Measurements from ENCODE around the gene WFDC1.

WFDC1 gene

GRCh38 chr16:84349862-84350684, 55.4 kb downstream of the WFDC1 start:
- no peak overlapping the region for H3K4me3 ChIP-seq (ENCODE audit: low read depth, low read length)

GRCh38 chr16:84350685-84351400, 56.2 kb downstream of the WFDC1 start:
- no peak overlapping the region for H3K4me3 ChIP-seq (ENCODE audit: low read depth, low read length)

GRCh38 chr16:84351630-84352029, 57.0 kb downstream of the WFDC1 start:
- H3K4me3 ChIP-seq (ENCODE audit: low read depth, low read length) = no peak overlapping the region

DNA sequence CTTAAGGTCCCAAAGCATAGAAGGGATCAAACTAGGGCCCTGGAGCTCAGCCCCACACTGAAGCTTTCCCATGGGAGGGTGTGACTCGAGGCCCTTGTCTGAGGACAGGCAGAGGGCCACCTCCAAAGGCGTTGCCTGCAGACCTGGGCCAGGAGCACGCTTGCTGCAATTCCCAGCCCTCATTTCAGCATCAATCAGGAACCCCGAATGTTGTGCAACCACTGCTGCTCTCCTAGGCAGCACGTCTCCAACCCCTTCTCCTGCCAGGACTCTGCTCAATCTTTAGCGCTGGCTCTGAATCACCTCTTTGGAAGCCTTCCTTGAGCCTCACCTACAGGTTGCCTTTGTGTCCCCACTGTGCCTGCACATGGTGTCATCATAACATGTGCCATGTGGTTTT, 59.6 kb downstream of the WFDC1 start:
- H3K4me3 ChIP-seq (ENCODE audit: low read depth, low read length) = no peak overlapping the region

- H3K4me3 ChIP-seq (ENCODE audit: low read depth, low read length) = no peak overlapping the region
Measured at GRCh38 chr16:84355149-84355548, 60.5 kb downstream of the WFDC1 start.

DNA sequence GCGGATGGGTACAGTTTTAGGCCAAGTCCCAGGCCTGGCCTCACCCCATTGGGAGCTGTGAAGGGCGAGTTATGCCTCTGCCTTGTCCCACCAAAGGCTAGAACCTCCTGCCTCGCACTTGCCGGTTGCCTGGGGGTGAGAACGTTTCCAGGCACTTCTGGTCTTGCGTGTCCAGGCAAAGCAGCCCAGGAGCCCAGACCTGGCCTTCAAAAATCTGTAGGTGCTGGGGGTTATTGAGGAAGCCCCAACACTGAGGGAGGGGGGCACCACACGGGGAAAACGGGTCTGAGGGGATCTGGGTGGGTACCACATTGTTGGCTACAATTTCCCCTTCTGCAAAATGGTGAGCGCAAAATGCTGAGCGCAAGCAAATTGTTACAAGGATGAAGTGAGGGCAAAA, 61.5 kb downstream of the WFDC1 start:
- no peak overlapping the region for H3K4me3 ChIP-seq (ENCODE audit: low read depth, low read length)

- H3K4me3 ChIP-seq (ENCODE audit: low read depth, low read length) = no peak overlapping the region
Measured at GRCh38 chr16:84356591-84357116, 62.0 kb downstream of the WFDC1 start.

GRCh38 chr16:84357191-84357651, 62.5 kb downstream of the WFDC1 start:
- H3K4me3 ChIP-seq (ENCODE audit: low read depth, low read length) = no peak overlapping the region

DNA sequence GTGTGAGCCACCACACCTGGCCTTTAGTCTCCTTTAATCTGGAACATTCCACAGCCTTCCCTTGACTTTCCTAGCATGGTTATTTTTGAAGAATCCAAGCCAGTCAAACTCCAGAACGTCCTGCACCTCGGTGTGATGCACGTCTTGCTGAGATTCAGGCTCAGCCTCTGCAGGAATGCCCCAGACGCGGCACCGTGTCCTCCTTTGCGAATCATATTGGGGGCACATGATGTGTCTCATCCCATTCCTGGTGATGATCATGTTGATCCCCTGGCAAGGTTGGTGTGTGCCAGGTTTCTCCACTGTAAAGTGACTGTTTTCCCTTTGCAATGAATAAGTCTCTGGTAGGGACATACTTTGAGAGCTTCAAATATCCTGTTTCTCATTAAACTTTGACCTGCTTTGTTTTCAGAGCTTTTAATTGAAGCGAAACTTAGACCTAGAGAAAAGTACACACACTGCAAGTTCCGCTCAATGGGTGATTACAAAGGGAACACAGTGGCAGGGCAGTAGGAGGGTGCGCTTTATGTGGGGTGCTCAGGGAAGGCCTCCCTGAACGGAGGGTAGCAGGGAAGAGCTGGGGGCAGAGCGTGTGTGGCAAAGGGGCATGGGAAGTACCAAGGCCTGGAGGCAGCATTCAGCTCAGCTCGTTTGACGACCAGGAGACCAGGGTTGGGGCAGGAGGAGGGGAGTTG, 64.1 kb downstream of the WFDC1 start:
- H3K4me3 ChIP-seq (ENCODE audit: low read depth, low read length) = no peak overlapping the region

DNA sequence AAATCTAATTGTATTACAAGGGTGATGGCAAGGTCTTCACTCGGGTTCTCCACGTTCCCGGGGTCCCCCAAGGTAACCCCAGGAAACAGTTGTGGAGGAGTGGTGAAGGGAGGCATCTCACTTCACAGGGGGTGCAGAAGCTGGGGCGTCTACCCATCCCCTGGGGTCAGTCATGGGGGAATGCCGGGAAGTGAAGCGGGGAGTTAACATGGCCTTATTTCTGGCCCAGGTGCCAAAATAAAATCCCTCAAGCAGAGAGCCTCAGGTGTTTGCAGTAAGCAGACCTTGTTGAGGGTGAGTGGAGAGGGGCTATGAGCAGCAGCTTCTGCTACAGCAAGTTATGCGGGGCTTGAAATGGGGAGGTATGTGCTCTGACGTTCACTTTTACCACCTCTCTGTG, 64.6 kb downstream of the WFDC1 start:
- H3K4me3 ChIP-seq (ENCODE audit: low read depth, low read length) = no peak overlapping the region

GRCh38 chr16:84360170-84360569, 65.5 kb downstream of the WFDC1 start:
- no peak overlapping the region for H3K4me3 ChIP-seq (ENCODE audit: low read depth, low read length)

- no peak overlapping the region for H3K4me3 ChIP-seq (ENCODE audit: low read depth, low read length)
Measured at GRCh38 chr16:84360748-84361147, 66.1 kb downstream of the WFDC1 start.

- H3K4me3 ChIP-seq (ENCODE audit: low read depth, low read length) = no peak overlapping the region
Measured at GRCh38 chr16:84361546-84361945, 66.9 kb downstream of the WFDC1 start.

- no peak overlapping the region for H3K4me3 ChIP-seq (ENCODE audit: low read depth, low read length)
Measured at GRCh38 chr16:84362471-84362941, 67.8 kb downstream of the WFDC1 start.

- no peak overlapping the region for H3K4me3 ChIP-seq (ENCODE audit: low read depth, low read length)
Measured at GRCh38 chr16:84366208-84366607, 71.5 kb downstream of the WFDC1 start.

GRCh38 chr16:84367297-84367680, 72.6 kb downstream of the WFDC1 start:
- no peak overlapping the region for H3K4me3 ChIP-seq (ENCODE audit: low read depth, low read length)

GRCh38 chr16:84367750-84368307, 73.2 kb downstream of the WFDC1 start:
- peak overlapping the region; percentile 52 for H3K4me3 ChIP-seq (ENCODE audit: low read depth, low read length)

GRCh38 chr16:84368308-84368996, 73.8 kb downstream of the WFDC1 start, which contains the start of gene ATP2C2:
Gene ATP2C2 (plus strand): TSS chr16:84368538. CDS start chr16:84368616, 78 bp downstream.
- peak within 1 kb of the TSS; percentile 52 for H3K4me3 ChIP-seq (ENCODE audit: low read depth, low read length)

GRCh38 chr16:84369105-84369504, 74.4 kb downstream of the WFDC1 start:
- H3K4me3 ChIP-seq (ENCODE audit: low read depth, low read length) = no peak overlapping the region

- H3K4me3 ChIP-seq (ENCODE audit: low read depth, low read length) = no peak overlapping the region
Measured at GRCh38 chr16:84369938-84370627, 75.4 kb downstream of the WFDC1 start.
